Mucosa of descending colon (tissue), 3 donors: ENCODE results near the gene GPR68. TPM values are rescaled to one million over a fixed set of nuclear protein-coding genes. Genes with fewer than 3 reads are reported as not detected.

ENCODE experiments used
- ATAC-seq: fragments of 200-7000 bp; cut with Tn5 transposase; one replicate; pipeline ENCODE4 v1.9.1; 2020; ENCODE audit warnings: mild to moderate bottlenecking, moderate library complexity
- DNase-seq, 3 donors: peaks; one replicate each; pipeline ENCODE4 v3.0.0-alpha.2; 2020
- H3K36me3 ChIP-seq: fragments of 200-600 bp; one replicate; pipeline ENCODE4 v1.8.0; 2021; ENCODE audit warnings: low read depth, mild to moderate bottlenecking
- H3K4me1 ChIP-seq: fragments of 200-600 bp; one replicate; pipeline ENCODE4 v1.8.0; 2021; ENCODE audit warnings: low read depth, mild to moderate bottlenecking
- H3K4me3 ChIP-seq: fragments of 200-600 bp; one replicate; pipeline ENCODE4 v1.8.0; 2021; ENCODE audit warnings: mild to moderate bottlenecking
- H3K9me3 ChIP-seq: fragments of 200-600 bp; one replicate; pipeline ENCODE4 v1.8.0; 2021; ENCODE audit warnings: mild to moderate bottlenecking
- intact Hi-C, 2 donors: fragments of 100-400 bp; cut with DNase I in 1 of 2; cut with micrococcal nuclease in 1 of 2; formaldehyde crosslinking; loops; one replicate each; pipeline versions ENCODE4 v1.11.0 to v1.11.1; 2022; cut with DNase I, micrococcal nuclease
- total RNA-seq, 3 donors: library from RNA; stranded (reverse); fragmentation: NEBNext Ultra II Directional in 2 of 3; extraction: Animal tissue kit (Norgen Biotek cat#: 25700) in 2 of 3; gene quantifications; one replicate each; pipeline versions ENCODE4 v1.2.1 to v1.2.4, GENCODE V29; 2021 to 2023
- TF ChIP-seq, protein P1 (sequence below): fragments of 200-600 bp; IDR thresholded peaks from one replicate; pipeline ENCODE4 v1.8.0; 2022; ENCODE audit warnings: antibody characterized with exemption, mild to moderate bottlenecking
- donor health status: DM: no; HTN: no; CAD: no; lungs with moderate emphysema.
- donor health status: DM: no; HTN: no; CAD: no.
- donor health status: DM: no; HTN: yes; CAD: no.

Gene GPR68
- total RNA-seq, 3 donors from 2014 or later, result 1.4 to 2.4 (median 2.3) TPM

GRCh38 chr14:91257328-91258010 lies 13.0 kb upstream of the GPR68 start:
- intact Hi-C loops, result no loop called here
- Histone ChIP-seq H3K9me3 (no peaks in the 10 kb centered on the region), H3K4me1 (peaks cover 14% of the 10 kb centered on the region), H3K36me3 (no peaks in the 10 kb centered on the region), H3K4me3 (no peak overlapping the region)
- ATAC-seq (no peak), DNase-seq (no peak)
- TF ChIP-seq, protein P1, sequence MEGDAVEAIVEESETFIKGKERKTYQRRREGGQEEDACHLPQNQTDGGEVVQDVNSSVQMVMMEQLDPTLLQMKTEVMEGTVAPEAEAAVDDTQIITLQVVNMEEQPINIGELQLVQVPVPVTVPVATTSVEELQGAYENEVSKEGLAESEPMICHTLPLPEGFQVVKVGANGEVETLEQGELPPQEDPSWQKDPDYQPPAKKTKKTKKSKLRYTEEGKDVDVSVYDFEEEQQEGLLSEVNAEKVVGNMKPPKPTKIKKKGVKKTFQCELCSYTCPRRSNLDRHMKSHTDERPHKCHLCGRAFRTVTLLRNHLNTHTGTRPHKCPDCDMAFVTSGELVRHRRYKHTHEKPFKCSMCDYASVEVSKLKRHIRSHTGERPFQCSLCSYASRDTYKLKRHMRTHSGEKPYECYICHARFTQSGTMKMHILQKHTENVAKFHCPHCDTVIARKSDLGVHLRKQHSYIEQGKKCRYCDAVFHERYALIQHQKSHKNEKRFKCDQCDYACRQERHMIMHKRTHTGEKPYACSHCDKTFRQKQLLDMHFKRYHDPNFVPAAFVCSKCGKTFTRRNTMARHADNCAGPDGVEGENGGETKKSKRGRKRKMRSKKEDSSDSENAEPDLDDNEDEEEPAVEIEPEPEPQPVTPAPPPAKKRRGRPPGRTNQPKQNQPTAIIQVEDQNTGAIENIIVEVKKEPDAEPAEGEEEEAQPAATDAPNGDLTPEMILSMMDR, result no peak

GRCh38 chr14:91256661-91257060 lies 12.2 kb upstream of the GPR68 start:
- peaks cover 15% of the 10 kb centered on the region for H3K4me1 ChIP-seq
- H3K36me3 ChIP-seq, result no peaks in the 10 kb centered on the region
- ATAC-seq (no peak), DNase-seq (no peak)
- TF ChIP-seq, protein P1, result no peak
- no peaks in the 10 kb centered on the region for H3K9me3 ChIP-seq
- H3K4me3 ChIP-seq, result no peak overlapping the region
- intact Hi-C loops, result no loop called here

GRCh38 chr14:91255026-91255695 lies 10.7 kb upstream of the GPR68 start:
- intact Hi-C loops, result no loop called here
- no peaks in the 10 kb centered on the region for H3K36me3 ChIP-seq
- TF ChIP-seq, protein P1, result no peak
- H3K9me3 ChIP-seq, result no peaks in the 10 kb centered on the region
- H3K4me1 ChIP-seq, result peaks cover 15% of the 10 kb centered on the region
- ATAC-seq (no peak), DNase-seq (no peak)
- H3K4me3 ChIP-seq, result no peak overlapping the region

GRCh38 chr14:91254461-91254860 lies 10.0 kb upstream of the GPR68 start:
- DNase-seq (no peak), ATAC-seq (peak; percentile 40)
- H3K4me3 ChIP-seq, result no peak overlapping the region
- TF ChIP-seq, protein P1, result no peak
- no peaks in the 10 kb centered on the region for H3K9me3 ChIP-seq
- no peaks in the 10 kb centered on the region for H3K36me3 ChIP-seq
- peaks cover 15% of the 10 kb centered on the region for H3K4me1 ChIP-seq
- intact Hi-C loops, result no loop called here

GRCh38 chr14:91253795-91254323 lies 9.4 kb upstream of the GPR68 start:
- Histone ChIP-seq H3K36me3 (no peaks in the 10 kb centered on the region), H3K9me3 (no peaks in the 10 kb centered on the region), H3K4me1 (peaks cover 15% of the 10 kb centered on the region), H3K4me3 (no peak overlapping the region)
- TF ChIP-seq, protein P1, result no peak
- ATAC-seq (peak; percentile 4), DNase-seq (peak in 2 of 3 donors; percentile 52 to 54)
- intact Hi-C loops, result no loop called here
